Muscle of arm (tissue), 12 donors: ENCODE results near the gene ZNF521. TPM values are rescaled to one million over a fixed set of nuclear protein-coding genes. Genes with fewer than 3 reads are reported as not detected.

Experiments used
- DNase-seq: peaks from one replicate; pipeline ENCODE4 v3.0.0-alpha.2; 2013
- polyA plus RNA-seq, 12 donors: library from polyadenylated mRNA; unstranded; fragments of 120-200 nt; gene quantifications; one replicate each; pipeline ENCODE4 v1.2.1, GENCODE V29; 2013; ENCODE audit not compliant: insufficient read length in 12 of 12

ZNF521 gene
- polyA plus RNA-seq, 12 donors = 39.8 to 52.6 (median 45.0) TPM; not detected in 1

DNA sequence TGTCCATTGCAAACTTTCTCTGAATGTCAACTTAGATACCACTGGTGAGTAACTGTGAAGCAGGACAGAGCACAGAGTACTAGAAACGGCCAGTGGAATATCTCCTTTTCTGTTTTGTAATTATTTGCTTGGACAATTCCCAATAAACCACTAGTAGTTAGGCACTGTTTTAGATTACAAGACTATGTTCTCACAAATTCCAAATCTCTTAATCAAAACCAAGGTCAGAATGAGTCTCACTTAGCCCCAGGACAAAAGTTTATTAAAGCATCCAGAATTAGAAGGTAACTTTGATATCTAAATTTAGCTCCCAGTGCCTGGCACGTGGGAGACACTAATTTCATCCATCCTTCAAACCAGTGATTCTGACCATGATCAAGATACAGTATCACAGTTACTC, 89.0 kb downstream of the ZNF521 start:
- DNase-seq = no peak

DNA sequence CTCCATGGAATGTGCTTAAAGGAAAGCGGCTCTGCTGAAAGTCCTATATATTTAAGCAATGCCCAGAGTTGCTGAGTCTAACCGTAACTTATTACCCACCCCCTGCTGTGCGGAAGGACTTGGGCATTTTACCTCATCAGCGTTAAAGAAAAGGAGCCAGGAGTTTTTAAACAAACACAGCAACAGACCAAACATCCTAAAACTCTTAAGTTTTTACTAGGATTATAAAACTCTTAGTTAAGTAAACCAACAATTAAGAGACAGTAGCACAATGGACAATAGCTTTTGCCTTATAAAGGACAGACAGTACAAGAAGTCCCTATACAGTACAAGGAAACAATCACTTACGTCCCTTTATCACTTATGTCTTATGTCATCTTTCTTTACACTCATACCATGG, 90.2 kb downstream of the ZNF521 start:
- DNase-seq = no peak

DNA sequence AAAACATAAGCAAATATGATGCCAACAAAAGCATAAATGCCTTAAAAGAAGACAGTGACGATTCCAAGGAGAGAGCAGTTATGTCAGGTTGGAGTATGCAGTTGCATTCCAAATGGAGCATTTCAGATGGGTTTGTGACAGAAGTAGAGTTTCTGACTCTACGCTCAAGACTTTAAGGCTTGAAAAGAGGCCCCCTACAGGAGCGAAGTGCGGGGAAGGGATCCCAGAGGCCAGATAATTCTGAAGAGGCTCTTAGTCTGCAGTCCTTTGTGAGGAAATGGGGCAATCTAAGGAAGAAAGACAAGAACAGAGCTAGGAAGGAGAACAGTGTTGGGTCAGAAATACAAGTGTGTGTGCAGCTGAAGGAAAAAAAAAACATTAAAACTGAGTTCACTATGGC, 95.5 kb downstream of the ZNF521 start:
- DNase-seq = no peak

DNA sequence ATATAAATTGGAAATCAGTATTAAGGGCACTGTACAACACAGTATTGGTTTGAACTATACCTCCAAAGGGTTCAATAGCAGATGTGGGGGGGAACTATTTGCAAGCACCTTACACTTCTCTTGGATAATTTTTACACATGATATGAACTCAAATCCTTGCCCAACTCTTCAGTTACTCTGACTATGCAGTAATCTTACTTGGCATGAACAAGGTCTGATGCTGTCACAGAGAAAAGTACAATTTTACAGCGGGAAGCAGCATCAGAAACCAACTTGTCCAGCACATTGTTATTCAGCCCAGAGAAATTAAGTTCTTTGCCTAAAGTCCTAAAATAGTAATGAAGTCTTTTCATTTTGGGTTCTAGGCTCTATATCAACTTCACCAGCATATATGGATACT, 98.2 kb downstream of the ZNF521 start:
- DNase-seq = no peak

GRCh38 chr18:25253136-25253535, 98.8 kb downstream of the ZNF521 start:
- no peak for DNase-seq

DNA sequence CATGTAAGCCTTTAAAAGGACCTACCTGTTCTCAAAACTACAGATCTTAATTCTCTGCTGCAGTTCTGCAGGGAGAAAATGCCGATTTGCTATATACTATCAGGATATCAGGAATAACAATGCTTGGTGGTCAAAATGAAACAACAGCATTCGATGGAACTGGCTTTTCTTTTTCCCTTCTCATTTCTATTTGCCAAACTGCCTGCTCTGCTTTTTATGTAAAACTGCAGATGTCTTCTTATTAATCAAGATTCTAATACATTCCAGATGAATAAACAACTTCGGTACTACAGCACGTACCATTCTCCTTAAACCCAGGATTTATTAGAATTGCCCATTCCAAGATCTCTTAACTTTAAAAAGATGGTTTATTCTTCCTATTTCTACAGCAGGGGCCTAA, 100.9 kb downstream of the ZNF521 start:
- no peak for DNase-seq

- DNase-seq = peak; percentile 53
These were observed 101.5 kb downstream of the ZNF521 start for GRCh38 chr18:25250474-25250851.

DNA sequence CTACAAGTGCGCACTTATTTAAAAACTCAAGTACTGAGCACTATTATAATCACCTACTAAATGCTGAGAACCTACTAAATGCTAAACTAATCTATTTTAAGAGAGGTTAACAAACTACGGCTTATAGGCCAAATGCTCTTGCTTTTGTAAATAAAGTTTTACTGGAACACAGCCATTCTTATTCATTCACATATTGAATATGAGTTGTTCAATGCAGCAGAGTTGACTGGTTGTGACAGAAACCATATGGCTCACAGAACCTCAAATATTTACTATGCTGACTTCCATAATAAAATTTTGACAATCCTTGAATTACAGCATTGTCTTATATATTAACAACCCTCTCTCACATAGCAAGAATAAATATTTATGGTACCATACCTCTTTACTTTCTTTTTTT, 103.2 kb downstream of the ZNF521 start:
- no peak for DNase-seq

DNA sequence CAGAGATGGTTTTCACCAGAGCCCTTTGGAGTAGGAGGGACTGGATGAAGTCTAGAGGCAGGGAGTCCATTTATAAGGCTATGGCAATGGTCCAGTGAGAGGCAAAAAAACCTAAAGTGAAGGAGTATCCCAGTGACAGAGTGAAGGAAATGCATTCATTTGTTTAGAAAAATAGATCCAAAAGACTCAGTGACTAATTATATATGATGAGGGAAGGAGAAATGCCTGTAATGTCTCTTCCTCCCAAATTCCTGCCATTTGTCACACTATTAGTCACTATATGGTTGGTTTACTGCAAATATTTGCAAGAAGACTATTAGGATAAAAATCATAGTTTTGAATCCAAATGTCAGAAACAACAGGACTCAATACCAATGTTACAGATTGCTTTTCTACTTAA, 104.2 kb downstream of the ZNF521 start:
- DNase-seq = no peak

DNA sequence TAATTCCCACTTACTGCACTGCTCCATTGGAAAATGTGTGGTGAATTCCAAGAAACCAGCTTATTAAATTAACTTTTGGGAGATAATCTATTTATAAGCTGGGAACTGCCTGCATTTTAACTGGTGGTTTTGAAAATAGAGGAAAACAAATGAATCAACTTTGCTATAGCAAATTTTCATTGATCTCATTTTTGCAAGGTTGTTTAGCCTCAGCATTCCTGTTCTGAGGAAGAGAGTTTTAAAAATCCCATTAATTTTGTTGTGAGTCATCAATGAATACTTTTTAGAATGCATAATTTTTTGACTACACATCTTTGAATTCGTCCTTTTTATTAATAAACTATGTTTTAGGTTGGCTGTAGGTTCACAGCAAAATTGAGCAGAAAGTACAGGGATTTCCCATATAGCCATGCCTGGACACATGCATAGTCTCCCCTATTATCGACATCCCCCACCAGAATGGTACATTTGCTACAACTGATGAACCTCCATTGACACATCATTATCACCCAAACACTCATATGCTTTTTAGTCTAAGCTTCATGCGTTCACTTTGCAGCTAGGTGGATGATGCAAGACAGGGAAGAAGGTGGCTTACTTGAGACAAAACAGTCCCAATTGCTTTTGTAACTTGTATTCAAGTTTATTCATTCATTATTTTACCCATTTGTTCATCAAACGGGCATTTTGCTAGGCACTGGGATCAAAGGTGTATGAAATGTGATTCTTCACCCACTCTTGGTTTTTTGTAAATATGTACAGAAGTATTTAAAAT, 106.9 kb downstream of the ZNF521 start:
- DNase-seq = no peak

DNA sequence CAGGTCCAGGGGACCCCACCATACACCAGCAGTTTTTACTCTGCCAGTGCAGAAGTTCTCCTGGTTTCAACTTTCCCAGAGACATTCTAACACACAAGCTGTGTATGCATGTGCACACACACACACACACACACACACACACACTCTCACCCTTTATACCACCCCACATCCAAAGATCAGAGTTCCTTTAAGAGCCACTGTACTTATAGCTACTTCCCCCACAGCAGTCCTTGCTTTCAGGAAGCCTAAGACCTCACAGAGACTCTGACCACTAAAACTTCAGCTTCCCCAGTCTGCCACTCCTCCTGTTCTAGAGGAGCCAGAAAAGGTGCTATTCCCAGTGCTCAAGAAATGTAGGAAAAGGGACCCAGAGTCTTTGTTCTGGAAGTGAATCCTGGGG, 107.8 kb downstream of the ZNF521 start:
- DNase-seq = no peak

DNA sequence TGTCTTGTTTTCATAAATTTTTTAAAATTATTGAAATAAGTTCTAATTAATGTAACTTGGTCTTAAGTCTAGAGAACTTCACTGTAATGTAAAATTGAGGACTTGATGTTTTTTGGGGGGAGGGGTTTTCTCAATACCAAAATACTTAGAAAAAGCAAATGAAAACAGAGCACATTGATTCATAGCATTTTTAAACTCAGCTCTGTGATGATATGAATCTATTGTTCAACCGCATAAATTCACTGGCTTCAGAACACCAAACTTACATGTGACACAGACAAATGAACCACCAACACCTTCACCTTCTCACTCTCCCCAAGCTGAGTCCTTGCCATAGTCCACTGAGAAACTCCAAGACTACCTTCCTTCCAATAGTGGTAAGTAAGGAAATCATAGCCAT, 108.2 kb downstream of the ZNF521 start:
- DNase-seq = no peak

GRCh38 chr18:25243257-25243656, 108.7 kb downstream of the ZNF521 start:
- DNase-seq = no peak

DNA sequence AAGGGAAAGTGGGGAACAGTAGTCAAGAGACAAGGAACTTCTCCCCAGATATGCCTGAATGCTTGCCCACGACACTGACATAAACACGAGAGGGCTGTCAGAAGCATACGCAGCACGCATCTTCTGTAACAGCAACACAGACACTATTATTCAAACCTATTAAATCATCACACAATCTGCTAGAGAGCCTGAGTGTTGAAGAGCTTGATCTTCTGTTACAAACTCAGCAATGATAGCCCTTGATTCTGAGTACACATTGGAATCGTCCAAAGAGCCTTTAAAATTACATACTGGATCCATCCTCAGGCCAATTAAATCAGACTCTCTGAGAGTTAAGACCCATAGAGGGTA, 111.6 kb downstream of the ZNF521 start:
- DNase-seq = no peak

DNA sequence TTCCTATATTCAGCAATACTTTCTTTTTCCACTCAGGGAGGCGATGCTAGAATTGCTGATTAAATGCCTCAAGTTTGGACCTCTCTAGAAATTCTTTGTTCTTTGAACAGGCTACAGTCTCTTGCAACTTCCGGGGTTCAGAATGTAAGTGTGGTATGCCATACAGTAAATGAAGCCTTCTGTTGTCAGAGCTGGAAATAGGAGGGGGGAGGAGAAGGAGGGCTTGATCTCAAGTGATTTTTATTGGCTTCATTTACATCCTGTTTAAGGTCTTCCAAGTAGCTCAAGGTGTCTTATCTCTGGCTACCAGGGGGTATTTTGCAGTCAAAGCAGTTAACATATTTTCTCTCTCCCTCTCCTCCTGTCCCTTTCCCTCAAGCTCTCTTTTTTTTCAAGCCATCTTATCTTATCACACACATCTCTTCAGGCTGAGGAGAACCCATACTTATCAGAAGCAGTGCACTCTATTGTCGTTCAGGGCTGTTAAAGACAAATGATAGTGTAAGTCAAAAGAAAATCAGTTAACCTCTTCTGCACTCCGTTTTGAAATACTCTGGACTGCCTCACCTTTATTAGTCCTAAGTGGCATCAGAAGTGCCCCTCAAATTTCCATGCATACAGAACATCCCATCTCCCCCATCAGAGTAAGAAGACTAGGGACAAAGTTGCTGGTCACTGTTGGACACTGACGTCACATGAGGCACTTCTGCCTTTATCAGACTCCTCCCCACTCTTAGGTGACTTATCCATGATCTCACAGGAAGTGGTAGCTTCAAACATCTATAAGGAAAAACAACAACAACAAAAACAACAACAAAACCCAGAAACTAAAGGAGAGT, 112.2 kb downstream of the ZNF521 start:
- no peak for DNase-seq

DNA sequence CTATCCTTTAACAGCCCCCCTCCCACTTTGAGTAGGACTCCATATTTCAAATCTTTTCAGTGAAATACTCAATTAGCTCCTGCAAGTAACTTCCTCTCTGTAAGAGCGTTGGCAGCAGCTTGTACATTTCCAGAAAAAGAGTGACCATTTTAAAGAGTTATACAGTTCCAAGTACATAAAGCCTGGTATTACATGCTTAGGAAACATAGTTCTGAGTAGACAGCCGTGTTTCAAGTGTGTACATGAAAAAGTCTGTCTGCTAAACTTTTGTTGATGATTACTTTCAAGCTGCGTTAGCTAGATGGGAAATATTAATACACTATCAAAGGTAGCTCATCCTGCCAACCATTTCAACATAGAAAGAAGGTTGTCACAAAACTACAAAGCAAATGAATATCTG, 112.8 kb downstream of the ZNF521 start:
- DNase-seq = no peak

DNA sequence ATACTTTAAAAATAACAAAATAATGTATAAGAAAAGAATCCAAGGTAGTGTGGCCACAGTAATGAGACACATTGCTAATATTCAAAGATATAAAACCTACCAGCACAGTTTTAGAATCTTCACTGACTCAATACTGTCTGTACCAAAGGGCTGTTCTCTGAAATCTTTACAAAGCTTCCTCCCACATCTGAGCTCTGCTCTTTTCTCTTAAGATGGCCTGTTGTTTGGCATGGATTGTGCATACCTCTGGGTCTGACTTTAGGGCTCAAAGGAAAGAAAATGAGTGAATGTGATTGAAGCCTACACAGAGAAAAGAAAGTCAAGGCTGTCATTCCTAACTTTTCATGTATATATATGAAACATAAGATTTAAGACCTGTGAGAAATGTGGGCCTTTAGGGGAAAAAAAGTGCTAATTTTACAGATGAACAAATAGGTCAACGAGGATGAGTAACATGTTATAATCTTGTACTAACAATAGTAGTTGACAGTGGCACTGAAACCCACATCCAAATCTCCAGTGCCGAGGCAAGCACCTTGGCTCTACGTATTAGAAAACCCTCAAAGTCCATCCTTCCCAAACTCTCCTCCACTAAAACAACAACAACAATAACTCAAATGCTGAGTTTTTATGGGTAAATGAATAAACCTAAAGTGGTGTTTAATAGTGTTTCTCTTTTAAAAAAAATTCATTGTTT, 114.2 kb downstream of the ZNF521 start:
- DNase-seq = no peak

DNA sequence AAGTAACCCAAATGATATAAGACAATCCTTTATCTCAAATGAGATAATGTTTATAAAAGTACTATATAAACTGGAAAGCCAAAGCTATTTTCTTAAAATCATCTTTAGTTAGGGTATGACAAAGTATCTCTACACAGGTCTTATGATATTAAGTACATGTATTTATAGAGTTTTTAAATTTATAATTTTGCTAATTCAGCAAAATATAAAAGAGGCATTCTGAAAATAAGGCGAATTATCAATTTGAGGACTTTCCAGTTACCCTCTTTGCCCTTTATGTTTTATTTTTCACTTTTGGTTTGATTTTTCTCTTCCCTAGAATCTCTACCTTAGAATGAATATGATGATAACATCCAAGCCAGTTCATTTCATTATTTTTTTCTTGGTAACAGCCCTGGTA, 115.2 kb downstream of the ZNF521 start:
- DNase-seq = no peak

DNA sequence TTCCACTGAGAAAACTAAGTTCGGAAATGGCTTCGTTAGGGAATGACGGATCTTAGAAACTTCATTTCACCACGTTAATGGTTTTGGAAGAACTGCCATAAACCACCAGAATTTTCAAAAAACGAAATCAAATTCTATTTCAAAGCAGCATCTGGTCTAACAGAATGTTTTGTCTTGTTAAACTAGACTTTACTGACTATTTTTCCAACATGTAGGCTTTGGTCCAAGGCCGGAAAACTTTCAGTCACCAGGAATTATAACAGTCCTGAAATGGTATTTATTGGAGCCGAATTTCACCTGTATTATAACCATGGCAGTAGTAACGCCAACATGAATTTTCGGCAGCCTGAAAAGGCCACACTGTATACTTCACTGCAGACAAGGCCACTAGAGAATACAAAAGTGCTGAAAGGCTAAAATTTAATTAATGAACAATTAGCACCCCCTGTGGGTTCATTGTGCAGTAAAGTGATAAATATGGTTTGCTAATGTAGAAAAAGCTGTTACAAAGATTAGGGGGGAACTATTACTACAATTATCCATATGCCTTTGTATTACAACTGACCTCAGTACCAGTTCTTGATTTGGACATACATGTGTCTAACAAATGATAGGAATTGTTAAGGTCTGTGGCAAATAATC, 116.4 kb downstream of the ZNF521 start:
- DNase-seq = no peak

DNA sequence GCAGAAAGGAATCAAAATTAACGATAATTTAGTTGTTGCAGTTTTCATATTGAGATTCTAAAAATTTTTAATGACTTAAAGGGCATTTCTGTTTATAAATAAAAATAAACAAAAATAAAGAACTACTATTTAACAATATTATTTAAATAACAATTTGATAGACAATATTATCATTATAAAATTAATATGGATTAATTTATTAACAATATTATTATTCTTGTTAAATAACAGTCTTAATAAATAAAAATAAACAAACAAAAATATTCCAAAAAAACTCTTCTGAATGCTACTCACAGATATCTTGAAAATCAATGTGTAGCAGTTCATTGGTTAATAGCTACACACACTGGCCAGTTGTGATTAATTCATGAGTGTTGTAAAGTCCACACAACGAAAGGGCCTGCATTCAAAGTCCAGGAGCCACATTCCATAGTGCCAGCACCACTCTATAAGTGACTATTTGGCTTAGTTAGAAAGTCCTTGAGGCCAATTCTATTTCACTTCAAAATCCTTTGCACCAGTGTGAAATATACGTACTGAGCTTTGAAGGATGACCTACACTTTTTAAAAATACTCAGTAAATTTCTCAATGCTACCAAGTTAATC, 117.1 kb downstream of the ZNF521 start:
- no peak for DNase-seq

- no peak for DNase-seq
These were observed 117.7 kb downstream of the ZNF521 start for GRCh38 chr18:25234322-25234639.
